ENCODE data around the gene ARMH4. TPM values are rescaled to one million over a fixed set of nuclear protein-coding genes. Genes with fewer than 3 reads are reported as not detected.

The ARMH4 gene
- total RNA-seq, 4 donors from 2014 or later = 0.44 to 4.4 (median 2.4) TPM

DNA sequence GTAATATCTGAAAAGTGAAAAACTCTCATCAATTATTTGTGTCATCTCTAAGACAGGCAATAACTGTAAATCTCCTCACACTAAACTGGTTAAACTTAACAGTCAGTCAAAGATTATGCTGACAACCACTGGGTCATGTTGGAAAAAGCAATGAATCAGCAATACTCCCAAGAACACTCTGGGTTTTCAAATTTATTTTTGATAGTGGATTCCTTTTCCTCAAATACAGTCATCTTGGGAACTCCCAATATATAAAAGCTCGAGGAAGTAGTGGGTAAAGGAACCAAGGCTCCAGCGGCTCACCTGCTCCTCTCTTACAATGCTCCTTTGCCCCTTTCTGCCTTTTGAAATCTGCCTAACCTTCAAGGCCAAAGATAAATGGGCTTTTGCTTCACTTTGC is 70.0 kb downstream of the ARMH4 start:
- intact Hi-C loops (cut with DNase I) = no loop called here
- H3K36me3 ChIP-seq = no peaks in the 10 kb centered on the region
- H3K27ac ChIP-seq = peak overlapping the region; percentile 5 to 55 (median 30)
- TF ChIP-seq, protein P1, sequence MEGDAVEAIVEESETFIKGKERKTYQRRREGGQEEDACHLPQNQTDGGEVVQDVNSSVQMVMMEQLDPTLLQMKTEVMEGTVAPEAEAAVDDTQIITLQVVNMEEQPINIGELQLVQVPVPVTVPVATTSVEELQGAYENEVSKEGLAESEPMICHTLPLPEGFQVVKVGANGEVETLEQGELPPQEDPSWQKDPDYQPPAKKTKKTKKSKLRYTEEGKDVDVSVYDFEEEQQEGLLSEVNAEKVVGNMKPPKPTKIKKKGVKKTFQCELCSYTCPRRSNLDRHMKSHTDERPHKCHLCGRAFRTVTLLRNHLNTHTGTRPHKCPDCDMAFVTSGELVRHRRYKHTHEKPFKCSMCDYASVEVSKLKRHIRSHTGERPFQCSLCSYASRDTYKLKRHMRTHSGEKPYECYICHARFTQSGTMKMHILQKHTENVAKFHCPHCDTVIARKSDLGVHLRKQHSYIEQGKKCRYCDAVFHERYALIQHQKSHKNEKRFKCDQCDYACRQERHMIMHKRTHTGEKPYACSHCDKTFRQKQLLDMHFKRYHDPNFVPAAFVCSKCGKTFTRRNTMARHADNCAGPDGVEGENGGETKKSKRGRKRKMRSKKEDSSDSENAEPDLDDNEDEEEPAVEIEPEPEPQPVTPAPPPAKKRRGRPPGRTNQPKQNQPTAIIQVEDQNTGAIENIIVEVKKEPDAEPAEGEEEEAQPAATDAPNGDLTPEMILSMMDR (IDR thresholded peaks at IDR 0.05) = no peak
- no peak for TF ChIP-seq POLR2A (IDR thresholded peaks at IDR 0.05)
- no peak for DNase-seq
- H3K27me3 ChIP-seq = no peaks in the 10 kb centered on the region
- no peaks in the 10 kb centered on the region for H3K9me3 ChIP-seq
- 43 to 51% methylated on average over 2 of the region's 2 CpGs for WGBS, 2 donors
- no peak overlapping the region for H3K4me3 ChIP-seq
- H3K4me1 ChIP-seq = peaks cover 0 to 14% (median 14%) of the 10 kb centered on the region in 3 donors

DNA sequence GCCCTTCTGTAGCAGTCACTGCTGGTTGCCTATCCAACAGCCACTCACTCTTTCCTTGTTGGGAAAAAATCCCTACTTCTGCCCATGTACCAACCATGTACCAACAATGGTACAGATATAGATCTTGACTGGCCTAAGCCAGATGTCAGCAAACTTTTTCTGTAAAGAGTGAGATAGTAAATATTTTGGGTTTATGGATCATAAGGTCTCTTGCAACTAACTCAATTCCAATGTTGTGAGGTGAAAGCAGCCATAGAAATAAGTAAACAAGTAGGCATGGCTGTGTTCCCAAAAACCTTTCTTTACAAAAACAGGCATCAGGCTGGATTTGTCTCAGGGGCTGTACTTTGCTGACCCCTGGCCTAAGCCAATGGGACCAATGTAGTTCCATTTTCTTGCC is 73.5 kb downstream of the ARMH4 start:
- no peak overlapping the region for H3K4me3 ChIP-seq

DNA sequence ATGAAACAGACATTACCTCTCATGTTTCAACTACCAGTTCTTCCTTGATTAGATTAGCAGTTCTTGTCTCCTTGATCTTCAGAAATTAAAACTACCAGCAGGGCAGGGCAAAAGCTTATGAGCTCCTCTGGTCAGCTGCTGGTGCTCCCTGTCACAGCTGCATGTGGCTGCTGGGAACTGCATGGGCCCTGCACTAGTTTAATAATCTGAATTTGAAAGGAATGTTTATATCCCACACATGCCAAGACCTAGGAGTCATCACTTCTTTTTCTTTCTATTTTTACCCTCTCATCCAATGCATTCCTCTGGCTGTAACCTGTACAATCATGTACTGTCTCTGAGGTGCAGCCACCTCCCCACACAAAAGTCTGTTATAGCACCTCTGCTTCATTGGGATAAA is 73.9 kb downstream of the ARMH4 start:
- Histone ChIP-seq H3K36me3 (no peaks in the 10 kb centered on the region), H3K4me3 (no peak overlapping the region), H3K9me3 (no peaks in the 10 kb centered on the region), H3K27ac (no peak overlapping the region), H3K4me1 (peaks cover 0 to 14% (median 14%) of the 10 kb centered on the region in 3 donors), H3K27me3 (no peaks in the 10 kb centered on the region)
- no peak for DNase-seq
- TF ChIP-seq POLR2A (IDR thresholded peaks at IDR 0.05) = no peak
- TF ChIP-seq, protein P1 (IDR thresholded peaks at IDR 0.05) = no peak
- intact Hi-C loops (cut with DNase I) = loop anchor here (10.0 kb wide), 2 partner anchors 383 to 593 kb away; no protein-coding TSS in a partner anchor

More for the DNA sequence above, 73.5 kb downstream of the ARMH4 start:
- no peak for TF ChIP-seq POLR2A (IDR thresholded peaks at IDR 0.05)
- TF ChIP-seq, protein P1 (IDR thresholded peaks at IDR 0.05) = no peak
- no peak for DNase-seq
- no peaks in the 10 kb centered on the region for H3K36me3 ChIP-seq
- no peak overlapping the region for H3K27ac ChIP-seq
- intact Hi-C loops (cut with DNase I) = loop anchor here (10.0 kb wide), 2 partner anchors 384 to 594 kb away; no protein-coding TSS in a partner anchor
- no peaks in the 10 kb centered on the region for H3K9me3 ChIP-seq
- peaks cover 0 to 14% (median 14%) of the 10 kb centered on the region in 3 donors for H3K4me1 ChIP-seq
- no peaks in the 10 kb centered on the region for H3K27me3 ChIP-seq

- intact Hi-C loops (cut with DNase I) = loop anchor here (10.0 kb wide), 2 partner anchors 383 to 593 kb away; no protein-coding TSS in a partner anchor
- no peak overlapping the region for H3K4me3 ChIP-seq
- 56 to 65% methylated on average over 1 of the region's 1 CpG for WGBS, 2 donors
Observed at GRCh38 chr14:58077621-58078020, 74.4 kb downstream of the ARMH4 start.

DNA sequence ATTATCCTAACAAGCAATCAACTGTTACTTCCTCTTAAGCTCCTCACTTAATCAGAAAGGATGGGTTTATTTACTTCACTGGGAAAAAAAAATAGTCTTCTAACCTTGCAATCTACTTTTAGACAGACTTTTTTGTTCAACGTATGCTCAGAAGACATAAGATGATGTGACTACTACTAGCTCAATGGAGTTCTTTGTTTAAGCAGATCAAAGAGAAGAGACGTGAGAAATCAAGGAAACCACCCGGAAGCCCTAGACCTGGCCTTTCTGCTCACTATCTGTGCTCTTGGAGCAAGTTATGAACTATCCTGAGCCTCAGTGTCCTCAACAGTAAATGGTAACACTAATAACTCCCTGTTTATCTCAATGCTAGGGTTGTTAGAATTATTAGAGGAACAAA is 78.5 kb downstream of the ARMH4 start:
- H3K4me1 ChIP-seq = peaks cover 0 to 8% (median 3%) of the 10 kb centered on the region in 3 donors
- intact Hi-C loops (cut with DNase I) = loop anchor here (10.0 kb wide), 2 partner anchors 379 to 589 kb away; no protein-coding TSS in a partner anchor
- 43 to 56% methylated on average over 3 of the region's 3 CpGs for WGBS, 2 donors

More at GRCh38 chr14:58077621-58078020, 74.4 kb downstream of the ARMH4 start:
- Histone ChIP-seq H3K27me3 (no peaks in the 10 kb centered on the region), H3K36me3 (no peaks in the 10 kb centered on the region), H3K4me1 (peaks cover 0 to 11% (median 11%) of the 10 kb centered on the region in 3 donors), H3K27ac (no peak overlapping the region), H3K9me3 (no peaks in the 10 kb centered on the region)
- DNase-seq = no peak
- TF ChIP-seq, protein P1 (IDR thresholded peaks at IDR 0.05) = no peak
- no peak for TF ChIP-seq POLR2A (IDR thresholded peaks at IDR 0.05)

More for the DNA sequence above, 78.5 kb downstream of the ARMH4 start:
- TF ChIP-seq, protein P1 (IDR thresholded peaks at IDR 0.05) = no peak
- TF ChIP-seq POLR2A (IDR thresholded peaks at IDR 0.05) = no peak
- Histone ChIP-seq H3K27me3 (no peaks in the 10 kb centered on the region), H3K4me3 (no peak overlapping the region), H3K9me3 (no peaks in the 10 kb centered on the region), H3K27ac (no peak overlapping the region), H3K36me3 (no peaks in the 10 kb centered on the region)
- DNase-seq = no peak

Measured in esophagus squamous epithelium (tissue), 5 donors.